Measurements from ENCODE around the gene PTBP3. TPM values are rescaled to one million over a fixed set of nuclear protein-coding genes. Genes with fewer than 3 reads are reported as not detected.
A peak's percentile ranks its signal among the peaks of the same experiment; 100 is the strongest.

PTBP3 gene
- total RNA-seq, 1 donor from 2014 or later, result 58.9 TPM

DNA sequence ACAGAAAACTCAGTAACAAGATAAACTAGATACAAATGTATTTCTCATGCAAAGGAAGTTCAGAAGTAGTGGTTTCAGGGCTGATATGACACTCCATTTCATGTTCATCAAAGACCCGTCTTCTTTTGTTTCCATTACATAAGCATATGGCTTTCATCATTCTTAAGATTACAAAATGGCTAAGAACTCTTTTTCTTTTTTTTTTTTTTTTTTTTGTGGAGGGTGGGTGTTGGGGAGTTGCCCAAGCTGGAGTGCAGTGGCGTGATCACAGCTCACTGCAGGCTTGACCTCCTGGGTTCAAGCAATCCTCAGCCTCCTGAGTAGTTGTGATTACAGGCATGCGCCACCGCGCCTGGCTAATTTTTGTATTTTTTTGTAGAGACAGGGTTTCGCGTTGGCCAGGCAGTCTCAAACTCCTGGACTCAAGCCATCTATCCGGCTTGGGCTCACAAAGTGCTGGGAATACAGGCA is 22.0 kb upstream of the PTBP3 start:
- H3K27ac ChIP-seq, result no peak overlapping the region
- H3K27me3 ChIP-seq, result no peaks in the 10 kb centered on the region
- TF ChIP-seq POLR2A (IDR thresholded peaks at IDR 0.05) (no peak), POLR2AphosphoS5 (IDR thresholded peaks at IDR 0.05; ENCODE audit: insufficient read depth in 1 of 2, low read depth in 1 of 2) (no peak)
- TF ChIP-seq, protein P1, sequence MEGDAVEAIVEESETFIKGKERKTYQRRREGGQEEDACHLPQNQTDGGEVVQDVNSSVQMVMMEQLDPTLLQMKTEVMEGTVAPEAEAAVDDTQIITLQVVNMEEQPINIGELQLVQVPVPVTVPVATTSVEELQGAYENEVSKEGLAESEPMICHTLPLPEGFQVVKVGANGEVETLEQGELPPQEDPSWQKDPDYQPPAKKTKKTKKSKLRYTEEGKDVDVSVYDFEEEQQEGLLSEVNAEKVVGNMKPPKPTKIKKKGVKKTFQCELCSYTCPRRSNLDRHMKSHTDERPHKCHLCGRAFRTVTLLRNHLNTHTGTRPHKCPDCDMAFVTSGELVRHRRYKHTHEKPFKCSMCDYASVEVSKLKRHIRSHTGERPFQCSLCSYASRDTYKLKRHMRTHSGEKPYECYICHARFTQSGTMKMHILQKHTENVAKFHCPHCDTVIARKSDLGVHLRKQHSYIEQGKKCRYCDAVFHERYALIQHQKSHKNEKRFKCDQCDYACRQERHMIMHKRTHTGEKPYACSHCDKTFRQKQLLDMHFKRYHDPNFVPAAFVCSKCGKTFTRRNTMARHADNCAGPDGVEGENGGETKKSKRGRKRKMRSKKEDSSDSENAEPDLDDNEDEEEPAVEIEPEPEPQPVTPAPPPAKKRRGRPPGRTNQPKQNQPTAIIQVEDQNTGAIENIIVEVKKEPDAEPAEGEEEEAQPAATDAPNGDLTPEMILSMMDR (IDR thresholded peaks at IDR 0.05), result no peak
- DNase-seq (ENCODE audit: extremely low spot score in 2 of 2), result no peak
- no peaks in the 10 kb centered on the region for H3K36me3 ChIP-seq
- intact Hi-C loops (cut with DNase I), result loop anchor here (10.0 kb wide), 1 partner anchor 261 kb away; no protein-coding TSS in a partner anchor
- H3K9me3 ChIP-seq, result no peaks in the 10 kb centered on the region
- no peak overlapping the region for H3K4me3 ChIP-seq
- no peaks in the 10 kb centered on the region for H3K4me1 ChIP-seq

DNA sequence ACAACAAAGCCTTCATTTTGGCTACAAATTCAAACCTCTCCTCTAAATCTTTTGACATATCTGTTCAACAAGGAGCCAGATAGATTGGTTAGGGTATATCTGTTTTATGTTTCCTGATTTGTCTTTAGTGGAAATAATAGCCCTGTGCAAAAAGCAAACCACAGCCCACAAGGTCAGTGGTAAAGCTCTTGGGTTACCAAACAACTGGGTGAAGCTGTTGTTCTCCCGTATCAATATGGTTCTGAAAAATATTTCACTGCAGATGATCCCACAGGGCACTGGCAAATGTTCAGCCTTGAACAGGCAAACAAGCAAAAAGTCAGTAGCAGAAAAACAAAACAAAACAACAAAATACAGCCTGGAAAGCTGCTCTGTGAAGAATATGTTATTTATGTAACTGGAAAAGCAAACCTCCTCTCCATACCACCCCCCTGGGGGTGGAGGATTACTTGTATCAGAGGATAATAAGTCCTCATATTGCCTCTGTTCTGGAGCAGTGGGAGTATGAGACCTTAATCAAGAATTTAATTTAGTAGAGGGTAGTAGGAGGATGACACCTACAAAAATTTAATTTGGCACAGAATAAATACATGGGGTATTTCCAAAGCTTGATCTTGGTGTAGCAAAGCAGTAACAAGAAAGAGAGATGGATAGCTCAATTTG is 20.8 kb upstream of the PTBP3 start:
- H3K36me3 ChIP-seq, result no peaks in the 10 kb centered on the region
- intact Hi-C loops (cut with DNase I), result loop anchor here (10.0 kb wide), 1 partner anchor 259 kb away; no protein-coding TSS in a partner anchor
- no peaks in the 10 kb centered on the region for H3K4me1 ChIP-seq

DNA sequence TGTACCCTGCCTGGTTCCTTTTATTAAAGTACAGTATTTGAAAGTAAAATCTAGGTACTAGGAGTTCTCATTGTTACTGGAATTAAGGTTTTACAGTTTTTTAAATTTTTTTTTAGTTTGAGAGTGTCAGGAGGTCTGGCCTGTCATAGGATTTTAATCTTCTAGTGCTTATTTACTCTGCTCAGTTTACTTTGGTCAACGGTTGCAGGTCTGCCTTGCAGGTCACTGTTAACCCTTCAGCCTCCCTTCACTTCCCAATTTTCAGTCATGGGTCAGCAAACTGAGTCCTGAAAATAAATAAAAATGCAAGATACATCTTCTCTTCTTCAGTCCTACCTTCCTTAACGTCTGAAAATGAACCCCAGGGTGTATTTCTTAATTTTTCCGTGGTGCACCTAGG is 18.8 kb upstream of the PTBP3 start:
- DNase-seq (ENCODE audit: extremely low spot score in 2 of 2), result no peak
- no peak overlapping the region for H3K4me3 ChIP-seq
- no peaks in the 10 kb centered on the region for H3K4me1 ChIP-seq
- H3K9me3 ChIP-seq, result no peaks in the 10 kb centered on the region
- H3K36me3 ChIP-seq, result no peaks in the 10 kb centered on the region
- TF ChIP-seq POLR2AphosphoS5 (IDR thresholded peaks at IDR 0.05; ENCODE audit: insufficient read depth in 1 of 2, low read depth in 1 of 2) (no peak), POLR2A (IDR thresholded peaks at IDR 0.05) (no peak)
- TF ChIP-seq, protein P1 (IDR thresholded peaks at IDR 0.05), result no peak
- no peaks in the 10 kb centered on the region for H3K27me3 ChIP-seq
- intact Hi-C loops (cut with DNase I), result loop anchor here (10.0 kb wide), 1 partner anchor 257 kb away; no protein-coding TSS in a partner anchor
- no peak overlapping the region for H3K27ac ChIP-seq

More for the DNA sequence above, 20.8 kb upstream of the PTBP3 start:
- no peak for DNase-seq (ENCODE audit: extremely low spot score in 2 of 2)
- TF ChIP-seq, protein P1 (IDR thresholded peaks at IDR 0.05), result no peak
- Histone ChIP-seq H3K9me3 (no peaks in the 10 kb centered on the region), H3K27ac (no peak overlapping the region), H3K27me3 (no peaks in the 10 kb centered on the region), H3K4me3 (no peak overlapping the region)

DNA sequence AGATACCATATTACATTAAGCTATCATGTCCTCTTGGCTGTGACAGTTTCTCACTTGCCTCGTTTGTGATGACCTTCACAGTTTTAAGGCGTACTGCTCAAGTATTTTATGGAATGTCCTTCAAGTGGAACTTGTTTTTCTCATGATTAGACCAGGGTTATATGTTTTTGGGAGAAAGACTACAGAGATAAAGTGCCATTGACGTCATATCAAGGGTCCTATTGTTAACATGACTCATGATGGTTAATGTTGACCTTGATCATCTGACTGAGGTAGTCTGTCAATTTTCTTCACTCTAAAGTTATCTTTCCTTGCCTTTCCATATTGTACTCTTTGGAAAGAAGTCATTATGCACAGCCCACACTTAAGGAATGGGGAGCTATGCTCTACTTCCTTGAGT is 17.8 kb upstream of the PTBP3 start:
- no peak overlapping the region for H3K4me3 ChIP-seq
- TF ChIP-seq POLR2A (IDR thresholded peaks at IDR 0.05), result no peak
- no peak for TF ChIP-seq POLR2AphosphoS5 (IDR thresholded peaks at IDR 0.05; ENCODE audit: insufficient read depth in 1 of 2, low read depth in 1 of 2)
- TF ChIP-seq, protein P1 (IDR thresholded peaks at IDR 0.05), result no peak
- H3K4me1 ChIP-seq, result no peaks in the 10 kb centered on the region
- no peak for DNase-seq (ENCODE audit: extremely low spot score in 2 of 2)
- no peaks in the 10 kb centered on the region for H3K27me3 ChIP-seq
- intact Hi-C loops (cut with DNase I), result loop anchor here (10.0 kb wide), 1 partner anchor 256 kb away; no protein-coding TSS in a partner anchor
- H3K9me3 ChIP-seq, result no peaks in the 10 kb centered on the region
- H3K36me3 ChIP-seq, result no peaks in the 10 kb centered on the region
- H3K27ac ChIP-seq, result no peak overlapping the region

DNA sequence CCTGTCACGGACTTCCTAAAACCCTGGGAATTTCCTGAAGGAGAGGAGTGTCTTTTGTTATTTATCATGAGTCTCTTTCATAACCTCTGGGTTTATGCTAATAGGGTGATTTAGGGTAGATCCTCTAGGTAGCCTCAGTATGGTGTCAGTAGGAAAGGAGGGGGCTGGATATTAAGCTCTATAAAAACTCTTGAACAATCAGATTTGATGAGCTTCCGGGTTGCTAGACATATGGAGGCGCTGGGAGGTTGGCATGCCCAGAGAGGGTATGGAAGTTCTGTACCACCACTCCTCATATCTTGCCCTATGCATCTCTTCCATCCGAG is 15.6 kb upstream of the PTBP3 start:
- Histone ChIP-seq H3K27ac (no peak overlapping the region), H3K36me3 (no peaks in the 10 kb centered on the region), H3K4me3 (peak overlapping the region; percentile 32 to 37), H3K4me1 (no peaks in the 10 kb centered on the region), H3K9me3 (no peaks in the 10 kb centered on the region), H3K27me3 (no peaks in the 10 kb centered on the region)
- DNase-seq (ENCODE audit: extremely low spot score in 2 of 2), result no peak
- intact Hi-C loops (cut with DNase I), result no loop called here
- TF ChIP-seq, protein P1 (IDR thresholded peaks at IDR 0.05), result no peak
- no peak for TF ChIP-seq POLR2A (IDR thresholded peaks at IDR 0.05)
- no peak for TF ChIP-seq POLR2AphosphoS5 (IDR thresholded peaks at IDR 0.05; ENCODE audit: insufficient read depth in 1 of 2, low read depth in 1 of 2)

Measured in vagina (tissue), 2 donors.